HepG2 (cell line): ENCODE data around the gene MCM3AP. TPM values are rescaled to one million over a fixed set of nuclear protein-coding genes. Genes with fewer than 3 reads are reported as not detected.

ENCODE experiments used
- FUBP1 ChIP-seq: sonication (generic); formaldehyde crosslinking; IDR thresholded peaks from 2 replicates; pipeline ENCODE4 v1.5.1; 2020; ENCODE audit warnings: missing genetic modification reagents, mild to moderate bottlenecking, borderline replicate concordance
- JUND ChIP-seq: sonication (generic); formaldehyde crosslinking; IDR thresholded peaks from 2 replicates; pipeline ENCODE4 v1.8.0; 2022; ENCODE audit warnings: mild to moderate bottlenecking, missing genetic modification reagents
- KDM6A ChIP-seq: IDR thresholded peaks from 2 replicates; pipeline ENCODE4 v1.6.1; 2016; ENCODE audit warnings: low read depth
- MAFK ChIP-seq, 2 experiments: IDR thresholded peaks in 1 of 2; conservative IDR thresholded peaks in 1 of 2; 2 replicates each; pipeline ENCODE4 v1.6.1; 2011; ENCODE audit warnings: improper control_type of control experiment in 2 of 2, low read length in 2 of 2
- MLLT10 ChIP-seq: sonication (generic); formaldehyde crosslinking; IDR thresholded peaks from 2 replicates; pipeline ENCODE4 v1.4.0; 2020; ENCODE audit warnings: missing genetic modification reagents
- MLXIP ChIP-seq: sonication (generic); formaldehyde crosslinking; IDR thresholded peaks from 2 replicates; pipeline ENCODE4 v1.9.0; 2021; ENCODE audit warnings: missing genetic modification reagents, borderline replicate concordance
- MTERF4 ChIP-seq: sonication (generic); formaldehyde crosslinking; IDR thresholded peaks from 2 replicates; pipeline ENCODE4 v1.8.0; 2023; ENCODE audit warnings: mild to moderate bottlenecking, missing genetic modification reagents
- NRL ChIP-seq: sonication (generic); formaldehyde crosslinking; IDR thresholded peaks from 2 replicates; pipeline ENCODE4 v1.5.0; 2020; ENCODE audit warnings: missing genetic modification reagents, mild to moderate bottlenecking, moderate library complexity, borderline replicate concordance
- SETDB1 ChIP-seq: sonication (generic); formaldehyde crosslinking; IDR thresholded peaks from 2 replicates; pipeline ENCODE4 v1.5.1; 2020; ENCODE audit warnings: missing genetic modification reagents, mild to moderate bottlenecking, borderline replicate concordance
- SOX6 ChIP-seq, 2 experiments: fragments of 450-650 bp in 1 of 2; sonication (generic) in 1 of 2; formaldehyde crosslinking in 1 of 2; IDR thresholded peaks; 2 replicates each; pipeline versions ENCODE4 v1.4.0 to v1.6.1; 2017 to 2020; ENCODE audit warnings: antibody characterized with exemption in 1 of 2, mild to moderate bottlenecking in 1 of 2, missing genetic modification reagents in 1 of 2
- TBP ChIP-seq: sonication (generic); formaldehyde crosslinking; IDR thresholded peaks from 2 replicates; pipeline ENCODE4 v1.5.0; 2020; ENCODE audit warnings: missing genetic modification reagents
- ZBTB43 ChIP-seq: sonication (generic); formaldehyde crosslinking; conservative IDR thresholded peaks from 2 replicates; pipeline ENCODE4 v1.4.0; 2020; ENCODE audit warnings: missing genetic modification reagents
- ZNF646 ChIP-seq: sonication (generic); formaldehyde crosslinking; IDR thresholded peaks from 2 replicates; pipeline ENCODE4 v1.9.0; 2021; ENCODE audit warnings: mild to moderate bottlenecking, missing genetic modification reagents
- ZNF782 ChIP-seq: sonication (generic); formaldehyde crosslinking; IDR thresholded peaks from 2 replicates; pipeline ENCODE4 v1.4.0; 2020; ENCODE audit warnings: missing genetic modification reagents, mild to moderate bottlenecking, borderline replicate concordance
- polyA plus RNA-seq, 8 experiments: library from polyadenylated mRNA; depleted of rRNA in 3 of 8; stranded (reverse) in 7 of 8; unstranded in 1 of 8; fragments of >200 nt; fragmentation: Illumina TruSeq in 4 of 8; extraction: Trizol in 4 of 8; gene quantifications; 2 replicates each; pipeline versions ENCODE4 v1.2.1 to v1.2.3, GENCODE V29; 2011 to 2016; ENCODE audit warnings: low read depth in 4 of 8, missing spikeins in 1 of 8, mixed read lengths in 1 of 8; ENCODE audit not compliant: insufficient read depth in 1 of 8
- total RNA-seq, 5 experiments: library from RNA; depleted of rRNA; stranded (reverse); fragments of >200 nt; fragmentation: Illumina TruSeq; extraction: Trizol; gene quantifications; 2 replicates each; pipeline ENCODE4 v1.2.3, GENCODE V29; 2016; ENCODE audit warnings: low read depth in 1 of 5

MCM3AP gene
- total and polyA plus RNA-seq, 2 of the 13 experiments (the other 11 are each of a cell fraction or from before 2014, with no cell fraction given), result 27.0 to 54.7 TPM

GRCh38 chr21:46326110-46326703 lies 40.8 kb upstream of the MCM3AP start (continued):
- TF ChIP-seq ZNF646, result no peak
- TF ChIP-seq MTERF4 (CRISPR knock-in tag), result no peak
- TF ChIP-seq ZNF782 (CRISPR knock-in tag), result no peak
- no peak for TF ChIP-seq SOX6 (IDR thresholded peaks at IDR 0.05)
- peak; percentile 15; the same call in 1 of the 2 replicates for TF ChIP-seq SOX6 (CRISPR knock-in tag; IDR thresholded peaks at IDR 0.05)
- TF ChIP-seq MAFK (conservative IDR thresholded peaks at IDR 0.05 in 1 of 2, IDR thresholded peaks at IDR 0.05 in 1 of 2; ENCODE audit: low read length in 2 of 2), result no peak
- no peak for TF ChIP-seq FUBP1 (CRISPR knock-in tag)
- no peak for TF ChIP-seq MLLT10 (CRISPR knock-in tag)
- TF ChIP-seq JUND, result no peak
- no peak for TF ChIP-seq TBP (CRISPR knock-in tag)
- TF ChIP-seq SETDB1 (CRISPR knock-in tag), result no peak
- TF ChIP-seq MLXIP (CRISPR knock-in tag), result no peak
- no peak for TF ChIP-seq NRL (CRISPR knock-in tag)
- TF ChIP-seq KDM6A, result no peak
- TF ChIP-seq ZBTB43 (CRISPR knock-in tag), result no peak
